Kidney glomerular epithelial cell (primary cell): Measurements from ENCODE around the gene ZNF484.
"Not testable (repeated sequence)": the region's sequence is repeated elsewhere in the genome, so short reads cannot be mapped to it uniquely, and the experiment has no call there.

Experiments used
- DNase-seq: peaks from one replicate; lab custom pipeline; 2025; lab: John Stamatoyannopoulos, UW

The ZNF484 gene

DNA sequence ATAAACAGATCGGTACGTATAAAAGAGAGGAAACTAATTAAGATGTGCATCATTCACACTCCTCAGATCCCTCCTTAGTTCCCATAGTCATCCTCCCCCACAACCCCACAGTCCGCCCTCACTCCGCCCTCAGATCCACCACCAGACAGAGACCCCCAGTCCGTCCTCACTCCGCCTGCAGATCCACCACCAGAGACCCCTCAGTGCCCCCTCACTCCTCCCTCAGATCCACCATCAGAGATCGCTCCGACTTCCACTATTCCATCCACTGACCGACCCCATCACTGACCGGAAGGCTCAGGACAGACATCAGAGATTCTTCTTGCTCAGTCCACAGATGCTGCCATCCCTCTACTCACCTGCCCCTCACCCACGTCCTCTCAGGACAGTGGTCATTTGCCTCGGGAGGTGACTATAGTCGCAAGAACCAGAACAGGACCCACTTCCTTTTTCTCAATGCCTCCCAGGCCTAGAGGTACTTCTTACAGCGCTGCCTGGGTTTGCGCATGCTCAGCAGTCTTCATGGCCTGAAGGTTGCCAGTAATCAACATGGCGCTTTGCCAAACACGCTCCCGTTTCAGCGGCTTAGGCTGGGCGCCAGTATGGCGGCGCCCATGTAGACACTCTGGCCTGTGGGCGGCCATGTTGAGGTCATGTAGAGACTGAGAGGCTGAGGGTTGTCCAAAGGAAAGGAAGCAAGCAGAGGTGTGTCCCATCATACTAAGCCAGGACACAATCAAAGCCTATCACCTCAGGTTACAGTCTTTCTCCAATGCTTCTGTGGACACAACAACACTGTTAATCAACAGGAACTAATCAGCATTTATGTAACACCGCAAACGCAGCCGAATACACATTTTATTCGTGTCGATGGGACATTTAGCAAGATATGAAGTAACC lies at the start of gene ZNF484:
ZNF484 (minus strand) TSS at position 508 of the 900 bp plus-strand sequence. CDS start 3,009 bp downstream, outside the sequence.
- DNase-seq = peak; percentile 98

DNA sequence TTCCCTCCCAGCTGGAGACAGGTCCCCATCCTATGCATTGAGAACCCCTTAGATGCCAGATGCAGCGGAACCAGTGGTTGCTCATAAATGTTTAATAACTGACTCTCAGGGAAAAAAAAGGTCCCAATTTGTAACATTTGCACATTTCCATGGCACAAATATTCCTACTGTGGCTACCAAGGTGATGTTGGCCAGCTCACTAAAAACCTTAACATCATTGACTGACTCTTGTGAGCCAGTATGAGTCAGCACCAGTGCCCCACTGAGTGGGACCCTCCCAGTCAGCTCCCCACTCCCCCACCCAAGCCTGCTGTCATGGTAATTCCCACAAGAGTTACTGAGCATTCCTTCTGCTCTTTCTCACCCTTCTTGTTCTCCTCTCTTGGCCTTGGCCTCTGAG lies 42.6 kb upstream of the ZNF484 start:
- no peak for DNase-seq

DNA sequence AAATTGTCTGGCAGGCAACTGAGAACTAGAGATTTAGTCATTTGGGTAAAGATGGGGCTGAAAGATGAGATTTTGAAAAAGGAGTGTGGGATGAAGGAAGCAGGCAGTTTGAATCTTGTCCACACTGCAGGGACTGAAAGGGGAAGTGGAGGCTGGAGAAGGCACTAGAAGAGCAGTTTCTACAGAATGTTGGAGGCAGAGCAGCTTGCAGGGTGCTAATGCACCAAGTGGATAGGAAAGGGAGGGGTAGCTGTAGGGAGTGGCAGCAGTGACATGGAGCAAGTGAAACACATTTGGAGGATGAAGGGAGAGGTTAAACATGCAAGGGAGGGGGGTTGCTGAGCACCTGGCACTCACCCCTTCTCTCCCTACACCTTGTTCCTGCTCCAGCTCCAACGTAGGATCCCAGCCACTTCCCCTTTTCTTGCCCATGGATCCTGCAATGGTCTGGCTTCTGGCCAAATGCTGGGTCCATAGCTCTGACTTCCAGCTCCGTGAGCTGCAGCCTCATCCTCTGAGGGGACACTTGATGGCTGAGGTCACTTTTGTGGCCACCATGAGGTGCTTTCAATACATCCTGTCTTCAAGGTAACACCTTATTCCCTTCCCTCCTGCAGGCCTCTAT lies 39.5 kb upstream of the ZNF484 start:
- no peak for DNase-seq

DNA sequence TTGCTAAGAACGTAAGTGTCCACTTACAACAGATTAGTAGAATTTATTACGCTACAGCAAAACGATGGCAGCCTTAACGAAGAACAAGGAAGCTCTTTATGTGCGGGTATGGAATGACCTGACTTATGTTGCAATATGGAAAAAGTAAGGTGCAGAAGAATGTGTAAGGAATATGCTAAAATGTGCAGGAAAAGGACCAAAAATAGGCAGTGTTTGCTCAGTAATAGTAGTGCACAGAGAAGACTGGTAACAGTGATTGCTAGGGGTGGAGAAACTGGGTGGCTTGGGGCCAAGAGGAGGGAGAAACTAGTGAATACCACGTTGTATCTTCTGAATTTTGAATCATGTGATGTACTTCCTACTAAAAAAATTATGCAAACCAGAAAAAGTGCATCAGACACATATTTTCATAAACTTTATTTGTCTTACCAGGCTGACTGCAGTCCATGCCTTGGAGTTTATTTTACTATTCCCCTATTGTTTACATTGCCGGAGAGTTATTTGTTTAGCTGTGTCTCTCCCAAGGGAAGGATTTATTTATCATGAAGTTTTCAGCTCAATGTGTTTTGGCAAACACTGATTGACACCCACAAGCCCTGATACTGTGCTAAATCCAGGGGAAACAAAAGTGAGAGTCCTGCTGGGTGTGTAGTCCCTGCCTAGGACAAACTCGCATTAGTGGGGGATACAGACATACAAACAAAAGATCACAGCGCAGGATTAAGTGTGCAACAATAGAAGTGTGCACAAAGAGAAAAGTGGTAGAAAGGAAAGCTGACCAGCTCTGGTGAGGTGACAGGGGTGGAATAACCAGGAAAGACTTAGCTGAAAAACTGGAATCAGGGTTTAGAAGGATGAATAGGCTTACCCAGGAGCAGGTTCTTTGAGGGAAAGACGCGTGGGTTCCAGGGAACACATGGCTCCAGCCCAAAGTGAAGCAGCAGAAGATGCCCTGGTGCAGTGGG lies 34.0 kb upstream of the ZNF484 start:
- DNase-seq = no peak

DNA sequence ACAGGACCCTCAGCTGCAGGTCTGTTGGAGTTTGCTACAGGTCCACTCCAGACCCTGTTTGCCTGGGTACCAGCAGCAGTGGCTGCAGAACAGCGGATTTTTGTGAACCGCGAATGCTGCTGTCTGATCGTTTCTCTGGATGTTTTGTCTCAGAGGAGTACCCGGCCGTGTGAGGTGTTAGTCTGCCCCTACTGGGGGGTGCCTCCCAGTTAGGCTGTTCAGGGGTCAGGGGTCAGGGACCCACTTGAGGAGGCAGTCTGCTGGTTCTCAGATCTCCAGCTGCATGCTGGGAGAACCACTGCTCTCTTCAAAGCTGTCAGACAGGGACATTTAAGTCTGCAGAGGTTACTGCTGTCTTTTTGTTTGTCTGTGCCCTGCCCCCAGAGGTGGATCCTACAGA lies 27.3 kb upstream of the ZNF484 start:
- DNase-seq = not testable (repeated sequence)

DNA sequence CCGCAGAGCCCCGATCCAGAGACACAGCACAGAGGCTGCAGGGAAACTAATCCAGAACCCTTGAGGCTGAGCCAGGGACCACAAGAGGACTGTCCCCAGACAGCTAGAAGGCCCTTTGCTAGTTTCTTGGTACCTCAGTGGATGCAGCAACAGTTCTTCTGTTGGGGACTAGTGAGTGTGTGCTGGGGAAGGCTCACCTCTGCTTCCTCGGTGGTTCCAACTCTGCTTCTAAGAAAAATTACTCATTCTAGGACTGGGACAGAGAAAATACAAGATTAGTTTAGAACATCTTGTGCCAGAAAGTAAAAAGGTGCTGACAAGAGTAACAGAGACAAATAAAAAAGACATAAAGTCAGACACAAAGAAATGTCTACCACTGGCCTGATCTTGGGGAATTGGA lies 19.5 kb upstream of the ZNF484 start:
- DNase-seq = no peak

DNA sequence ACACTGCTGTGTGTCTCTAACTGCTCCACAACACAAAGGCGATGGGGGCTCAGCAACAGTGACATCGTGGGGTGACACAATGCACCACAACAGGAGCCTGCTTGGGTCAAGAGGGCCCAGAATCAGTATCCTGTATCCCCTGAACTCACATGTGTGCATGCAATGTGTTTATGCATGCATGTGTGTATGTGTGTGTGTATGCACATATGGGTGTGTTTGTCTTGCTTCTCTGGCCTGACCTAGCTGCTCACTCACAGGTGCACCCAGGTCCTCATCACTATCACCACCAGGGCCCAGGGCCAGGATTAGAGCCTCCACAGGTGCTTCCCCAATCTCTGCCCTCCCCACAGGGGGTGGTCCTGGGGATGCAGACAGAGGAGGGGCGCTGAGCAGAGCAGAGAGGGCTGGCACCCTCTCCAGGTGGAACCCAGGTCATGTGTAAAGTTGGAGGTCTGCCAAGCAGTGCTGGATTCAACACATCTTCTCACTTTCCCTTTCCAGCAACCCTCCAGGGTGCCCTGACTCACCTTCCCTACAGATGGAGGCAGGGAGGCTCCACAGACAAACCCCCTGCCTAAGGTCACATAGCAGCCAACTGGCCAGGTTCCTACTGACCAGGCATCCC lies 18.1 kb upstream of the ZNF484 start:
- no peak for DNase-seq

DNA sequence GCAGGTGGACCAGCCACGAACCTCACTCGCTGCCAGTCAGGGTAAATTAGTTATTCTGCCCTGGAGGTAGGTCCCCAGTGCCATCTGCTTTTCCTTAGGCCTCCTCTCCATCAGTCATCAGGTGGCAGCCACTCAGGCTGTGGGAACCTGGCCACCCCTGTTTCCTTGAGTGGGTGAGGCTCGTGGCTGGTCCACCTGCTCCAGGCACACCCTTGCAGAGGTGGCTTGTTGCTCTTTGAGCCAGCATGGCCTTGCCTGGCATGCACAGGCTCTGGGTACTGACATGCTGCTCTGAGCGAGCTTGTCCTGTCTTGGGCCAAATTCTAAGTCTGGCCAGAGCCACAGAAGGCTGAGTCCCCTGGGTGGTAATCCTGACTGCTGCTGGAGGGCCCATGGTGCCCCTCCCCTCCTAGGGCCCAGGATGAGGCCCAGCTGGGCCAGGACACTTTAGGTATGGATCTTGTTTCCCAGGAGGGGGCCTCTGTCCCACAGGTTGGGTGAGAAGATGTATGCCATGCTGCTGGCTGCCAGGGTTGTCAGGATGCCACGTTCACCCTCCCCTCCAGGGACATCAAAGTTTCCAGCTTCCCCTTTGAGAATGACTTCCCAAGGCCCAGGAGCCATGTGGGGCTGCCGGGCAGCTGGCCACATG lies 17.0 kb upstream of the ZNF484 start:
- no peak for DNase-seq

DNA sequence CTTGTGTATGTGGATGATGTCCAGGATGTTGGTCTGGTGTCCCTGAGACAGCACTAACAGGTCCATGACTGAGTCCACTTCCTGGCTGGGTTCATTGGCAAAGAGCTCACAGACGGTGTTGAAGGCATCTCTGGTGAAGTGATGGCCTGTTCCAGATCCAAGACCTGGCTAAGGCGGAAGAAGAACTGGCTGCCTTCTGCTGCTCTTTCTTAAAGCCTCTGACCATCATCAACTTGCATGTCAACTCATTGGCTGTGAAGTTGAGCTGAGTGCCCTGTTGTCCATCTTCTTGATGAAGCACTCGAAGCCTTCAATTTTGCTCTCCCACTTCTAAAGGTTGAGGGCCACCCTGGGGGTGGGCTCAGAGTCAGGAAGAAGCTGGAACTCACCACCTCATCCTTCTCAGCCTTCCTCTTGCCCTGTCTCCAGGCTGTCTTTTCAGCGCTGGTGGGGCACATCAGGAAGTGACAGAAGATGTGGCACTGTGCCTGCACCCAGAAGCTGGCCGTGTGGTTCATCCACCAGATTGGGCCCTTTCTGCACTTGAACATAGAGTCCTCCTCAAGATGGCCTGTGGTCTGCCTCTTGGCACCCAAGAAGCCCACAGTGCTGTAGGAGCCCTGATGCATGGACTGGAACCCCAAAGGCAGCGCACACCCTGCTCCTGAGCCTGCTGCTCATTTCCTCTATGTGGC lies 16.2 kb upstream of the ZNF484 start:
- not testable (repeated sequence) for DNase-seq

DNA sequence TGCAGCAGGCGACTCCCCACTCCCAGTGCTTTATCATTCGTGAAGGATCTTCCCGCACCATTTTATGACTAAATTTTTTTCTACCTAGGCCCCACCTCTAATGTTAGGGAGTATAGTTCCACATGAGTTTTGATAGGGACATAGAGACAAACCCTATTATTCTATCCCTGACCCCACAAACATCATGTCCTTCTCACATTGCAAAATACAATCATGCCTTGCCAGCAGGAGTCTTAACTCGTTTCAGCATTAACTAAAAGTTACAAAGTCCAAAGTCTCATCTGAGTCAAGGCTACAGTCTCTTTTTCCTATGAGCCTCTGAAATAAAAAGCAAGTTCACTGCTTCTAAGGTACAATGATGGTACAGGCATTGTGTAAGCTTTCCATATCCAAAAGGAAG lies 14.4 kb upstream of the ZNF484 start:
- DNase-seq = not testable (repeated sequence)

DNA sequence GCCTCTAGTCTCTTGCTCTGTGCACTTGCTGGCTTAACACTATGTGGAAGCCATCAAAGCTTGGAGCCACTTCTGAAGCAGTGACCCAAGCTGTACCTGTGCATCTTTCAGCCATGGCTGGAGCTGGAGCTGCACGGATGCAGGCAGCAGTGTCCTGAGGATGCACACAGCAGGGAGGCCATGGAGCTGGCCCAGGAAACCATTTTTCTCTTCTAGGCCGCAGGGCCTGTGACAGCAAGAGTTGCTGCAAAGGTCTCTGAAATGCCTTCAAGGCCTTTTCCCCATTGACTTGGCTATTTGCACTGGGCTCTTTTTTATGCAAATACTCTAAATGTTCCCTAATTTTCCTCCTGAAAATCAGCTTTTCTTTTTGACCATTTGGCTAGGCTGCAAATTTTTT lies 12.9 kb upstream of the ZNF484 start:
- no peak for DNase-seq

DNA sequence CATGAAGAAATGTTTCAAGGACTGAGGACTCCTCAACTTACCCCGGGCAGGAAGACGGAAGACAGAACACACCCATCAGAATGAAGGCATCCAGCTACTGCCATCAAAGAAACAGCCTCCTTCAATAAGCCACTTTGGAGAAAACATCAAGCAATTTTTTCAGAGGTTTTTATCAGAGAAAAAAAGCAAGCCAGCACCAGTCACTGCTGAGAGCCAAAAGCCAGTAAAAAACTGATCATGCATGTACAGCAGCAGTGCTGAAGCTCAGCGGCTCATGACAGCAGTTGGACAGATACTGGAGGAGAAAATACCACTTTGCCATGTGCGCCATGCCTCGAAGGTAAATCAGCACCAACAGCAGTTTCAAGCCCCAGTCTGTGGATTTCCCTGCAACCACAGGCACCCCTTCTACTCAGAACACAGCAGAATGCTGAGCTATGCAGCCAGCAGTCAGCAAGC lies 10.1 kb upstream of the ZNF484 start:
- DNase-seq = peak; percentile 25

DNA sequence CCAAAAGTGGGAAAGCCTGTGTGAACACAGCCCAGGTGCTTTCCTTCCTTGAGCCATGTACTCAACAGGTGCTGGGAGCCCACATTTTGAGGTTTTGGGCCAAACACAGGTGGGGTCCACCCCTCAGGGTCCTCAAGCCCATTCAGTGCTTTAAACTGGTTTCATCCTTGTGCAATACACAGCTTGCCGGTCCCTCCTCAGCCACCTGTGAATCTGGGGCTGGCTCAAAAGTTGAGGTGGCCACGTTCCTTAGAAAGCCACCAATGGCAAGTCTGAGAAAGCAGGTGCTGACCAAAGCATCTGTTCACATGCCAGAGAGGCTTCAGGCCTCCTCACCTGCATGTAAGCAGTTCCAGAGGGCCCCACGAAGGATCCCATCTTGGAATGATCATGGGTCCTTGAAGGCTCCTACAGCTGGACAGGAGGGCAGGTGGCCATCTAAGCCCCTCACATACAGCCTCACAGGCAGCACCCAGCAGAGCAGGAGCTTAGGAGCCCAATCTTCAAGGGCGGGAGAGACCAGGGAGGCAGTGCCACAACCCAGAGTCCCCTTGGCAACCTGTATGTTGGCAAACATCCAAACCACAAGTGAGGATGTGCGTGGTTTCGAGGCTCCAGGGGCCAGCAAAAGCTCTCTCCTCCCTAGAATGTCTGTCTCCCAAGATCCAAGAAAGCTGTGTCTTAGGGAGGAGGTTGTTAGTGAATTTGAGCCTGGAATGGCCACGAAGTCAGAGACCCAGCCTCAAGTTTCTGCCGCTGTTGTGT lies 9.2 kb upstream of the ZNF484 start:
- not testable (repeated sequence) for DNase-seq

DNA sequence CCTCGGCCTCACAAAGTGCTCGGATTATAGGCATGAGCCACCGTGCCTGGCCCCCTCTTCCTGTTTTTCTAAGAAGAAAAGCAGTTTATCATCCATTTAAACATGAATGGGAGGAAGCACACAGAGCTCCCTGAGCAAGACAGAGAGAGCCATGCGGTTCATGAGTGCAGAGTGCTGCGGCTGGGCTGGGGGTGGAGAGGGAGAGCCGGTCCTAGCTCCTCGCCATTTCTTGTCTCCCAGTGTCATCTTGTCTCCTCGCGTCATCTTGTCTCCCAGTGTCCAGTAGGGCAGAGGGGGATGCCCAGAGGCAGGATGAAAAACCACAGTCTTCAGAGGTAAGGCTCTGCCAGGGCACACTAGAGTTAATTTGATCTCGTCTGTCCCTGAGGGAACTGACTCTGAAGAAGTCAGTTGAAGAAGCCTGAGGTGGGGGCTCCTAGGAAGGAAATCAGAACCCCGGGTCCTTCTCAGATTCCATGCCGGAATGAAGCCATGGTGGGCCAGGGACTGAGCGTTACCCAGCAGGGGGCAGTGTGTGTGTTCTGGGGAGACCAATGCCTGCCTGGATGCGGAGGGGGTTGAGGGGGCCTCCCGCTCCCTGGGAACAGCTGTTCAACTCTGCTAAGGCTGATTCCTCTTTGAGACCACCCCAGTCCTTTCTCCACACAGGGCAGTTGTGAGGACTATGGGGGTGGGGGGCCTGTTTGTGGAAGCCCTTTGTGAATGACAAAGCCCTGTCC lies 6.0 kb upstream of the ZNF484 start:
- not testable (repeated sequence) for DNase-seq

DNA sequence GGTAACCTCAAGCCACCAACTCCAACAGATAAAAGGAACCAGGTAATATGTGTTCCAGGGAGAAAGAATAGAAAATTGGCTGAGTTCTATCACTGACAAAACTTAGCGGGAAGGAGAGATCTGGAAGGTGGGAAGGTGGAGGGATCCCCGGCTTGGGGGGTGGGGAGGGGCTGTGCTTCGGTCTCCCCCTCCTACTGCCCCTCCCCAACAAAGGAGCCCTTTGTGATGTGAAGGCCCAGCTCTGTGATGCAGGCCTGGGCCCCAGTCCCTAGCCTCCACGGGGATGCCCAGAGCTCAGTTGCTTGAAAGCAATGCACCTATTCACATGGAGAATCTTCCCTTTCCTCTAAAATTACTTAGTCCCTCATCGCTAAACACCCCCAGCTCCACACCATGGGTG lies 4.4 kb upstream of the ZNF484 start:
- DNase-seq = no peak

DNA sequence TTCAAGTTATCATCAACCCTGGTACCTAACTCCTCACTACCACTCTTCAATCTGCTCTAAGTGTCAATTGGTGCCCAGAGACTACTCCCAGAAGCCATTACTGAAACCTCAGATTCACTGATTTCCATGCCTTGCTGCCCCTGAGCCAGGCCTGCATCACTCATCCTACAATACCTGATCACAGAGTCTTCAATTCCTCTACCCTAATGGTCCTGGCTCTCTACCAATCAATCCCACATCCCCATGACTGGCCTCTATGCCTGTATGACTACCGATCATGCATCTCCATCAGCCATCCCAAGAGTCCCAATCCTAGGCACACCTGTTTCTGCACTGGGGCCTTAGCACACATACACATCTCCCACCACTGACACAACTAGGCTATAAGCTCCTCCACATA lies 2.5 kb downstream of the ZNF484 start:
- no peak for DNase-seq

DNA sequence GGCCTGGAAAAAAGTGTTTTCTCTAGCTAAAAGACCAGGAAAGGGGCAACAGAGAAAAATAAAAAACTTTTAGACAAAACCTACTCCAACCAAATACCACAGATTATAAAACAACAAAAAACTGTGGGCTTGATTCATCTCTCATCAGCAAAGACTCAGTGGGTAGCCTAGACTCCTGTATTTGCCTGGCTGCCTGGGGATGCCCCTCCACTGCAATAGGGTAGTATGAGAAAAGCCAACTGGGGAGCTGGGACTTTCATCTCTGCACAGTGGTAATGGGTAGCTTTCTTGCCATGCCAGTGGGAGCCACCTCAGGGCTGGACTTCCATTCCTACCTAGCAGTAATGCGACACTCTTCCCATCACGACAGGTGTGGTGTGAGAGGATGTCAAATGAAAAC lies 7.5 kb downstream of the ZNF484 start:
- no peak for DNase-seq

DNA sequence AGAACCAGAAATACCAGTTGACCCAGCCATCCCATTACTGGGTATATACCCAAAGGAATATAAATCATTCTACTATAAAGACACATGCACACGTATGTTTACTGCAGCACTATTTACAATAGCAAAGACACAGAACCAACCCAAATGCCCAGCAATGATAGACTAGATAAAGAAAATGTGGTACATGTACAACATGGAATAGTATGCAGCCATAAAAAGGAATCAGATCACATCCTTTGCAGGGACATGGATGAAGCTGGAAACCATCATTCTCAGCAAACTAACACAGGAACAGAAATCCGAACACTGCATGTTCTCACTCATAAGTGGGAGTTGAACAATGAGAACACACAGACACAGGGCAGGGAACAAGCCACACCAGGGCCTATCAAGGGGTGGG lies 11.2 kb downstream of the ZNF484 start:
- DNase-seq = not testable (repeated sequence)

DNA sequence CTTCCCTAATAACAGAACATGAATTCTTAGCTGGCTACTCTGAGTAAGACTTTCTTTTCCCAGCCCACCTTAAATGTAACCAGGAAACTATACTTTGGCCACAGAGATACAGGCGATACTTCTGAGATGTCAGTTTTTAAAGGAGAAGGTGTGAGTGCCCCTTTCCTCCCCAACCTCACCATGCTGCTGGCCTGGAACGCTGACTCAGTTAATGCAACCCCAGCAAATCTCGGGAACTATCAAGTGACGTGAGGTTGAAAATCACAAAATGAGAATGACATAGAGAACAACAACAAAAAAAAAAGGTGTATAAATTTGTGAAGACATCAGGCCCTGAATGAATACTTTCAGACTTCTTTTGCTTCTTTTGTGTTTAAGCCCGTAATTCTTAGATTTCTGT lies 13.7 kb downstream of the ZNF484 start:
- no peak for DNase-seq
